ENCODE measurements around the gene IRF9. TPM values are rescaled to one million over a fixed set of nuclear protein-coding genes. Genes with fewer than 3 reads are reported as not detected.

The IRF9 gene
- total and polyA plus RNA-seq, 2 of the 13 experiments (the other 11 are each of a cell fraction or from before 2014, with no cell fraction given): 14.9 to 49.7 TPM

DNA sequence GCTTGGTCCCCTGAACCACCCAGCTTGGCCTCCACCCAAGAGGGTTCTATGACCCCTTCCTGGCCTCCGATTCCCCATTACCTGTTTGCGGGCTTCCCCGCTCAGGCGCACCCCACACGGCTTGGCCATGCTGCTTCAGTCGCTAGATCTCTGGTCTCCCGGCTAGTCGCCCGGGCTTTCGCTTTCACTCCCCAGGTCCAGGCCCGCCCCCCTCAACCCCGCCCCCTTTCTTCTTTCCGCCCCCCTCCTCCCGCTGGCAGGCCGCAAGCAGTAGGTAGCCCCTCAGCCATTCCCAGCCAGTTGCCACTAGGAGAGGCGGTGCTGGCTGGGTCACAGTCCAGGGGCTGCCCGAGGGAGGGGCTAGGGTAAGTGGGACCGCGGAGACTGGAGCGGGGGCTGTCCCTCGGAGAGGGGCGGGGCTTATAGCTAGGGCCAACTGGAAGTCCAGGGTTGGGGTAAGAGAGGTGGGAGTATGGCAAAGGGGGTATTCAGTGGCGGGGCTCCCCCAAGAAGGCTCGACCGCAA, 14.6 kb upstream of the IRF9 start, which contains the start of gene PSME2 (continued):
- TF ChIP-seq, protein P1, sequence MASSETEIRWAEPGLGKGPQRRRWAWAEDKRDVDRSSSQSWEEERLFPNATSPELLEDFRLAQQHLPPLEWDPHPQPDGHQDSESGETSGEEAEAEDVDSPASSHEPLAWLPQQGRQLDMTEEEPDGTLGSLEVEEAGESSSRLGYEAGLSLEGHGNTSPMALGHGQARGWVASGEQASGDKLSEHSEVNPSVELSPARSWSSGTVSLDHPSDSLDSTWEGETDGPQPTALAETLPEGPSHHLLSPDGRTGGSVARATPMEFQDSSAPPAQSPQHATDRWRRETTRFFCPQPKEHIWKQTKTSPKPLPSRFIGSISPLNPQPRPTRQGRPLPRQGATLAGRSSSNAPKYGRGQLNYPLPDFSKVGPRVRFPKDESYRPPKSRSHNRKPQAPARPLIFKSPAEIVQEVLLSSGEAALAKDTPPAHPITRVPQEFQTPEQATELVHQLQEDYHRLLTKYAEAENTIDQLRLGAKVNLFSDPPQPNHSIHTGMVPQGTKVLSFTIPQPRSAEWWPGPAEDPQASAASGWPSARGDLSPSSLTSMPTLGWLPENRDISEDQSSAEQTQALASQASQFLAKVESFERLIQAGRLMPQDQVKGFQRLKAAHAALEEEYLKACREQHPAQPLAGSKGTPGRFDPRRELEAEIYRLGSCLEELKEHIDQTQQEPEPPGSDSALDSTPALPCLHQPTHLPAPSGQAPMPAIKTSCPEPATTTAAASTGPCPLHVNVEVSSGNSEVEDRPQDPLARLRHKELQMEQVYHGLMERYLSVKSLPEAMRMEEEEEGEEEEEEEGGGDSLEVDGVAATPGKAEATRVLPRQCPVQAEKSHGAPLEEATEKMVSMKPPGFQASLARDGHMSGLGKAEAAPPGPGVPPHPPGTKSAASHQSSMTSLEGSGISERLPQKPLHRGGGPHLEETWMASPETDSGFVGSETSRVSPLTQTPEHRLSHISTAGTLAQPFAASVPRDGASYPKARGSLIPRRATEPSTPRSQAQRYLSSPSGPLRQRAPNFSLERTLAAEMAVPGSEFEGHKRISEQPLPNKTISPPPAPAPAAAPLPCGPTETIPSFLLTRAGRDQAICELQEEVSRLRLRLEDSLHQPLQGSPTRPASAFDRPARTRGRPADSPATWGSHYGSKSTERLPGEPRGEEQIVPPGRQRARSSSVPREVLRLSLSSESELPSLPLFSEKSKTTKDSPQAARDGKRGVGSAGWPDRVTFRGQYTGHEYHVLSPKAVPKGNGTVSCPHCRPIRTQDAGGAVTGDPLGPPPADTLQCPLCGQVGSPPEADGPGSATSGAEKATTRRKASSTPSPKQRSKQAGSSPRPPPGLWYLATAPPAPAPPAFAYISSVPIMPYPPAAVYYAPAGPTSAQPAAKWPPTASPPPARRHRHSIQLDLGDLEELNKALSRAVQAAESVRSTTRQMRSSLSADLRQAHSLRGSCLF (CRISPR knock-in tag; IDR thresholded peaks at IDR 0.05; ENCODE audit: borderline replicate concordance): no peak
- TF ChIP-seq SRSF4 (IDR thresholded peaks at IDR 0.05; ENCODE audit: low read depth, low read length, poor library complexity, severe bottlenecking): no peak
- TF ChIP-seq MXI1 (IDR thresholded peaks at IDR 0.05; ENCODE audit: borderline replicate concordance, low read depth, low read length): peak; percentile 97; the same call in 2 of the 3 replicates
- no peak; the same call in 1 of the 2 replicates for TF ChIP-seq ARNTL (CRISPR knock-in tag; IDR thresholded peaks at IDR 0.05)
- no peak for TF ChIP-seq ZNF605 (CRISPR knock-in tag; IDR thresholded peaks at IDR 0.05)
- TF ChIP-seq HDAC2 (CRISPR knock-in tag; IDR thresholded peaks at IDR 0.05): peak; percentile 57
- TF ChIP-seq PRPF4 (IDR thresholded peaks at IDR 0.05; ENCODE audit: low read depth, low read length, poor library complexity, severe bottlenecking): no peak
- no peak; the same call in 1 of the 2 replicates for TF ChIP-seq ZBED4 (CRISPR knock-in tag; IDR thresholded peaks at IDR 0.05; ENCODE audit: borderline replicate concordance)
- no peak for TF ChIP-seq ELF1 (CRISPR knock-in tag; IDR thresholded peaks at IDR 0.05)
- peak; percentile 54; the same call in 1 of the 2 replicates for TF ChIP-seq GATAD1 (CRISPR knock-in tag; IDR thresholded peaks at IDR 0.05)
- TF ChIP-seq SMAD3 (CRISPR knock-in tag; IDR thresholded peaks at IDR 0.05): no peak; the same call in 1 of the 2 replicates
- 0 out of 2 replicates have a peak, but pooled peaks have one; percentile 55 for TF ChIP-seq ZNF326 (CRISPR knock-in tag; IDR thresholded peaks at IDR 0.05; ENCODE audit: borderline replicate concordance)
- peak; percentile 66; the same call in 1 of the 2 replicates for TF ChIP-seq ZKSCAN5 (CRISPR knock-in tag; IDR thresholded peaks at IDR 0.05)
- TF ChIP-seq SRSF1 (optimal IDR thresholded peaks at IDR 0.05; ENCODE audit: low read depth, low read length): peak; percentile 98
- no peak for TF ChIP-seq ZFP62 (CRISPR knock-in tag; IDR thresholded peaks at IDR 0.05)
- no peak; the same call in 1 of the 2 replicates for TF ChIP-seq ZNF720 (CRISPR knock-in tag; IDR thresholded peaks at IDR 0.05)
- no peak for TF ChIP-seq ZNF543 (CRISPR knock-in tag; IDR thresholded peaks at IDR 0.05)
- no peak for TF ChIP-seq HNRNPUL1 (IDR thresholded peaks at IDR 0.05; ENCODE audit: low read depth, low read length)
- no peak for TF ChIP-seq FOXA3 (CRISPR knock-in tag; IDR thresholded peaks at IDR 0.05)
- no peak for TF ChIP-seq HHEX (CRISPR knock-in tag; IDR thresholded peaks at IDR 0.05)
- TF ChIP-seq, protein P2, sequence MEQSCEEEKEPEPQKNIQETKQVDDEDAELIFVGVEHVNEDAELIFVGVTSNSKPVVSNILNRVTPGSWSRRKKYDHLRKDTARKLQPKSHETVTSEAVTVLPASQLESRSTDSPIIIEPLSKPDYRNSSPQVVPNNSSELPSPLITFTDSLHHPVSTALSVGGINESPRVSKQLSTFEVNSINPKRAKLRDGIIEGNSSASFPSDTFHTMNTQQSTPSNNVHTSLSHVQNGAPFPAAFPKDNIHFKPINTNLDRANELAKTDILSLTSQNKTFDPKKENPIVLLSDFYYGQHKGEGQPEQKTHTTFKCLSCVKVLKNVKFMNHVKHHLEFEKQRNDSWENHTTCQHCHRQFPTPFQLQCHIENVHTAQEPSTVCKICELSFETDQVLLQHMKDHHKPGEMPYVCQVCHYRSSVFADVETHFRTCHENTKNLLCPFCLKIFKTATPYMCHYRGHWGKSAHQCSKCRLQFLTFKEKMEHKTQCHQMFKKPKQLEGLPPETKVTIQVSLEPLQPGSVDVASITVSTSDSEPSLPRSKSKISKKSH (CRISPR knock-in tag; IDR thresholded peaks at IDR 0.05; ENCODE audit: borderline replicate concordance): no peak

Data from HepG2 (cell line).